Prostate gland (tissue), 2 donors: ENCODE data around the gene MMP21. TPM values are rescaled to one million over a fixed set of nuclear protein-coding genes. Genes with fewer than 3 reads are reported as not detected.

Experiments
- DNase-seq: peaks from one replicate; pipeline ENCODE4 v3.0.0-alpha.2; 2019; ENCODE audit warnings: low spot score
- H3K27ac ChIP-seq, 2 donors: fragments of 200-600 bp; sonication (generic); 2 replicates each; pipeline ENCODE4 v1.5.1; 2017 to 2019
- H3K27me3 ChIP-seq: fragments of 200-600 bp; sonication (generic); replicated peaks from 2 replicates; pipeline ENCODE4 v1.5.1; 2019; ENCODE audit not compliant: insufficient read depth
- H3K36me3 ChIP-seq, 2 donors: fragments of 200-600 bp; sonication (generic); 1 replicate in 1 of 2; 2 replicates in 1 of 2; pipeline versions ENCODE4 v1.5.1 to v1.8.1; 2017 to 2019
- H3K4me1 ChIP-seq: fragments of 200-600 bp; sonication (generic); replicated peaks from 2 replicates; pipeline ENCODE4 v1.5.1; 2019
- H3K4me3 ChIP-seq, 2 donors: fragments of 200-600 bp; sonication (generic); 2 replicates each; pipeline ENCODE4 v1.5.1; 2017 to 2019
- H3K9me3 ChIP-seq: fragments of 200-600 bp; sonication (generic); 2 replicates; pipeline ENCODE4 v1.5.1; 2017
- CTCF ChIP-seq, 4 experiments: fragments of 200-600 bp in 2 of 4; fragments of 450-650 bp in 2 of 4; sonication (generic) in 2 of 4; IDR thresholded peaks; 1 replicate in 3 of 4; 2 replicates in 1 of 4; pipeline ENCODE4 v1.5.1; 2016 to 2019; ENCODE audit warnings: antibody characterized with exemption in 4 of 4, mild to moderate bottlenecking in 2 of 4, moderate library complexity in 2 of 4
- POLR2A ChIP-seq: fragments of 450-650 bp; IDR thresholded peaks from one replicate; pipeline ENCODE4 v1.6.1; 2016; ENCODE audit warnings: antibody characterized with exemption, mild to moderate bottlenecking
- POLR2AphosphoS5 ChIP-seq: sonication (generic); formaldehyde crosslinking; IDR thresholded peaks from one replicate; pipeline ENCODE4 v1.6.1; 2017; ENCODE audit warnings: antibody characterized with exemption
- WGBS: methylation state at CpG from one replicate; pipeline ENCODE4 v1.1.5; 2018; 5-methylcytosine and 5-hydroxymethylcytosine counted together
- intact Hi-C: fragments of 100-400 bp; cut with DNase I; formaldehyde crosslinking; loops from one replicate; pipeline ENCODE4 v1.14.2; 2022
- total RNA-seq, 2 donors: library from RNA; depleted of rRNA; stranded (reverse); fragments of >200 nt; gene quantifications; one replicate each; pipeline ENCODE4 v1.1.0, GENCODE V29; 2016

MMP21 gene
- total RNA-seq, 2 donors from 2014 or later, result not detected

DNA sequence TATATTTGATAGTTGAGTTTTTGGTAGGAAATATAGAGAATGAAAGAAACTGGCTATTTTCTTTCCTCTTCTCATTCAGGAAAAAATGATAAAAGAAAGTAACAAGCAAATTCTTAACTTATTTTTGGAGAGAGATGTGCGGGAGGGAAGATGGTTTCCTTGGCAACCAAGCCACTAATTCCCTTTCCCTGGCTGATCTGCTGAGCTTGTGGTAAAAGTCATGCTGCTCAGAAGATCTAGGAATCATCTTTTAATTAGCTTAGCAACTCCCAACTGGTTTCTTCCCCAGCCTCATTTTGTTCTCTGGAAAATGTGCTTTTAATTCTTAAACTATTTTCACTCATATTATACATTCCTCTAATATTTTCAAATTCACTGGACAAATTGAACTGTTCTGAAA, 35.6 kb upstream of the MMP21 start:
- Histone ChIP-seq H3K27me3 (no peaks in the 10 kb centered on the region), H3K9me3 (no peaks in the 10 kb centered on the region), H3K4me1 (no peaks in the 10 kb centered on the region), H3K36me3 (peaks cover 0 to 9% of the 10 kb centered on the region in 2 donors), H3K27ac (no peak overlapping the region), H3K4me3 (no peak overlapping the region)
- DNase-seq, result no peak
- intact Hi-C loops, result no loop called here
- TF ChIP-seq POLR2AphosphoS5 (no peak), CTCF (IDR thresholded peaks at IDR 0.05) (no peak), POLR2A (no peak)
- 98% methylated on average over 1 of the region's 1 CpG for WGBS

- intact Hi-C loops, result no loop called here
- no peaks in the 10 kb centered on the region for H3K36me3 ChIP-seq
- H3K9me3 ChIP-seq, result no peaks in the 10 kb centered on the region
- WGBS, result 94% methylated on average over 1 of the region's 1 CpG
- no peak overlapping the region for H3K4me3 ChIP-seq
- TF ChIP-seq CTCF (IDR thresholded peaks at IDR 0.05) (no peak), POLR2AphosphoS5 (no peak), POLR2A (no peak)
- H3K4me1 ChIP-seq, result no peaks in the 10 kb centered on the region
- no peaks in the 10 kb centered on the region for H3K27me3 ChIP-seq
- H3K27ac ChIP-seq, result no peak overlapping the region
- DNase-seq, result no peak
Observed at GRCh38 chr10:125808047-125808446, 32.4 kb upstream of the MMP21 start.

- Histone ChIP-seq H3K9me3 (no peaks in the 10 kb centered on the region), H3K36me3 (no peaks in the 10 kb centered on the region), H3K27me3 (no peaks in the 10 kb centered on the region), H3K4me1 (no peaks in the 10 kb centered on the region), H3K4me3 (no peak overlapping the region), H3K27ac (no peak overlapping the region)
- DNase-seq, result no peak
- TF ChIP-seq POLR2AphosphoS5, result no peak
- no peak for TF ChIP-seq POLR2A
- TF ChIP-seq CTCF (IDR thresholded peaks at IDR 0.05), result no peak
- intact Hi-C loops, result no loop called here
- WGBS, result 98% methylated on average over 7 of the region's 7 CpGs
Observed at GRCh38 chr10:125802739-125803138, 27.1 kb upstream of the MMP21 start.

- no peak for TF ChIP-seq POLR2AphosphoS5
- TF ChIP-seq CTCF (IDR thresholded peaks at IDR 0.05), result no peak
- Histone ChIP-seq H3K9me3 (no peaks in the 10 kb centered on the region), H3K27me3 (no peaks in the 10 kb centered on the region), H3K4me3 (no peak overlapping the region), H3K27ac (no peak overlapping the region), H3K36me3 (no peaks in the 10 kb centered on the region), H3K4me1 (no peaks in the 10 kb centered on the region)
- WGBS, result 85% methylated on average over 5 of the region's 5 CpGs
- intact Hi-C loops, result no loop called here
- DNase-seq, result no peak
Observed at GRCh38 chr10:125802131-125802530, 26.5 kb upstream of the MMP21 start.

- WGBS, result 95% methylated on average over 1 of the region's 1 CpG
- H3K4me1 ChIP-seq, result no peaks in the 10 kb centered on the region
- no peaks in the 10 kb centered on the region for H3K27me3 ChIP-seq
- H3K4me3 ChIP-seq, result no peak overlapping the region
- H3K36me3 ChIP-seq, result no peaks in the 10 kb centered on the region
- no peak for DNase-seq
- intact Hi-C loops, result no loop called here
- H3K27ac ChIP-seq, result no peak overlapping the region
- TF ChIP-seq CTCF (IDR thresholded peaks at IDR 0.05) (no peak), POLR2A (no peak), POLR2AphosphoS5 (no peak)
- H3K9me3 ChIP-seq, result no peaks in the 10 kb centered on the region
Observed at GRCh38 chr10:125801574-125801973, 26.0 kb upstream of the MMP21 start.
